Measurements from ENCODE around the gene CRYBA2. TPM values are rescaled to one million over a fixed set of nuclear protein-coding genes. Genes with fewer than 3 reads are reported as not detected.

CRYBA2 gene
- total RNA-seq, 4 donors from 2014 or later, result not detected

- no peak for TF ChIP-seq CTCF (IDR thresholded peaks at IDR 0.05)
- ATAC-seq (ENCODE audit: low FRiP score), result no peak
- no peak for DNase-seq (ENCODE audit: low spot score)
Measured at GRCh38 chr2:218986148-218986761, 7.0 kb downstream of the CRYBA2 start.

GRCh38 chr2:218985325-218986091 lies 7.7 kb downstream of the CRYBA2 start:
- no peak for ATAC-seq (ENCODE audit: low FRiP score)
- no peak for TF ChIP-seq CTCF (IDR thresholded peaks at IDR 0.05)

GRCh38 chr2:218985021-218985324 lies 8.2 kb downstream of the CRYBA2 start, which contains the start of gene FEV:
Gene FEV (minus strand): TSS chr2:218985184. CDS start chr2:218985075, 109 bp downstream.
- DNase-seq (ENCODE audit: low spot score) (no peak), ATAC-seq (ENCODE audit: low FRiP score) (no peak)

More at GRCh38 chr2:218985325-218986091, 7.7 kb downstream of the CRYBA2 start:
- DNase-seq (ENCODE audit: low spot score), result no peak

GRCh38 chr2:218984239-218985020 lies 8.8 kb downstream of the CRYBA2 start:
- DNase-seq (ENCODE audit: low spot score) (no peak), ATAC-seq (ENCODE audit: low FRiP score) (no peak)
- TF ChIP-seq CTCF (IDR thresholded peaks at IDR 0.05), result no peak

More at GRCh38 chr2:218985021-218985324, 8.2 kb downstream of the CRYBA2 start, which contains the start of gene FEV:
- no peak for TF ChIP-seq CTCF (IDR thresholded peaks at IDR 0.05)

GRCh38 chr2:218983934-218984238 lies 9.3 kb downstream of the CRYBA2 start:
- ATAC-seq (ENCODE audit: low FRiP score), result no peak

More at GRCh38 chr2:218983934-218984238, 9.3 kb downstream of the CRYBA2 start:
- no peak for DNase-seq (ENCODE audit: low spot score)
- no peak for TF ChIP-seq CTCF (IDR thresholded peaks at IDR 0.05)
